Loucy (cell line): Measurements from ENCODE around the gene THOP1.

ENCODE experiments used
- H2AFZ ChIP-seq: fragments of 200-600 bp; sonication (generic); 2 replicates; pipeline ENCODE4 v1.6.0; 2016; ENCODE audit warnings: antibody characterized with exemption, mild to moderate bottlenecking, low read length, moderate library complexity
- H3F3A ChIP-seq: fragments of 200-600 bp; 2 replicates; pipeline ENCODE4 v1.6.0; 2016; ENCODE audit warnings: antibody characterized with exemption, low read depth, mild to moderate bottlenecking
- H3K27me3 ChIP-seq: fragments of 200-600 bp; sonication (generic); 2 replicates; pipeline ENCODE4 v1.6.1; 2014; ENCODE audit warnings: low read length, mild to moderate bottlenecking; ENCODE audit not compliant: insufficient read depth, poor library complexity, severe bottlenecking
- H3K36me3 ChIP-seq: fragments of 200-600 bp; sonication (generic); 2 replicates; pipeline ENCODE4 v1.6.1; 2016; ENCODE audit warnings: low read length; ENCODE audit not compliant: insufficient read depth
- H3K4me1 ChIP-seq: fragments of 200-600 bp; sonication (generic); 2 replicates; pipeline ENCODE4 v1.5.1; 2014; ENCODE audit warnings: low read length, mild to moderate bottlenecking; ENCODE audit not compliant: insufficient read depth, poor library complexity, severe bottlenecking
- H3K4me2 ChIP-seq: fragments of 200-600 bp; sonication (generic); 2 replicates; pipeline ENCODE4 v1.6.0; 2014; ENCODE audit warnings: antibody characterized with exemption, low read length, low read depth, mild to moderate bottlenecking; ENCODE audit not compliant: poor library complexity, severe bottlenecking
- H3K4me3 ChIP-seq: fragments of 200-600 bp; sonication (generic); 2 replicates; pipeline ENCODE4 v1.5.1; 2014; ENCODE audit warnings: low read length, mild to moderate bottlenecking, mixed read lengths; ENCODE audit not compliant: poor library complexity, severe bottlenecking
- H3K79me2 ChIP-seq: fragments of 200-600 bp; sonication (generic); 2 replicates; pipeline ENCODE4 v1.6.1; 2014; ENCODE audit warnings: low read length; ENCODE audit not compliant: insufficient read depth
- H3K9ac ChIP-seq: fragments of 200-600 bp; sonication (generic); 2 replicates; pipeline ENCODE4 v1.6.0; 2014; ENCODE audit warnings: mild to moderate bottlenecking, low read depth, low read length, moderate library complexity; ENCODE audit not compliant: poor library complexity, severe bottlenecking
- H3K9me2 ChIP-seq: fragments of 200-600 bp; sonication (generic); replicated peaks from 2 replicates; pipeline ENCODE4 v1.6.1; 2016; ENCODE audit warnings: low read depth, low read length, mixed read lengths
- H3K9me3 ChIP-seq: fragments of 200-600 bp; sonication (generic); 2 replicates; pipeline ENCODE4 v1.6.1; 2014; ENCODE audit warnings: mild to moderate bottlenecking, antibody characterized with exemption, low read length, low read depth; ENCODE audit not compliant: insufficient read depth
- H4K20me1 ChIP-seq: fragments of 200-600 bp; sonication (generic); 2 replicates; pipeline ENCODE4 v1.6.0; 2014; ENCODE audit warnings: antibody characterized with exemption, low read length, mild to moderate bottlenecking; ENCODE audit not compliant: insufficient read depth, poor library complexity, severe bottlenecking
- EZH2phosphoT487 ChIP-seq: fragments of 200-600 bp; IDR thresholded peaks from 2 replicates; pipeline ENCODE4 v1.6.1; 2018; ENCODE audit warnings: antibody characterized with exemption, mild to moderate bottlenecking, moderate library complexity, borderline replicate concordance
- TF ChIP-seq, protein P1 (sequence below): fragments of 200-600 bp; sonication (generic); conservative IDR thresholded peaks from 2 replicates; pipeline ENCODE4 v1.5.1; 2014; ENCODE audit warnings: mild to moderate bottlenecking, antibody characterized with exemption, low read length

THOP1 gene

DNA sequence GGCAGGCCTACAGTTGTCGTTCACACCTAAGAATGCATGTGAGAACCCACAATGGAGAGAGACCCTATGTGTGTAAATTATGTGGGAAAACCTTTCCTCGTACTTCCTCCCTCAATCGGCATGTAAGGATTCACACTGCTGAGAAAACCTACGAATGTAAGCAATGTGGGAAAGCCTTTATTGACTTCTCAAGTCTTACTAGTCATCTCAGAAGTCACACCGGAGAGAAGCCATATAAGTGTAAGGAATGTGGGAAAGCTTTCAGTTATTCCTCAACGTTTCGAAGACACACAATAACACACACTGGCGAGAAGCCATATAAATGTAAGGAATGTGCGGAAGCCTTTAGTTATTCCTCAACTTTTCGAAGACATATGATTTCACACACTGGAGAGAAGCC, 67.3 kb downstream of the THOP1 start:
- H3K9me2 ChIP-seq: no peaks in the 10 kb centered on the region
- H3K4me3 ChIP-seq: no peak overlapping the region
- H3K9me3 ChIP-seq: peaks cover 24% of the 10 kb centered on the region; the same call in 1 of the 2 replicates
- no peak overlapping the region for H3K9ac ChIP-seq
- H3K4me1 ChIP-seq: peaks cover 15% of the 10 kb centered on the region
- no peak overlapping the region for H3K4me2 ChIP-seq
- TF ChIP-seq EZH2phosphoT487: no peak
- TF ChIP-seq, protein P1, sequence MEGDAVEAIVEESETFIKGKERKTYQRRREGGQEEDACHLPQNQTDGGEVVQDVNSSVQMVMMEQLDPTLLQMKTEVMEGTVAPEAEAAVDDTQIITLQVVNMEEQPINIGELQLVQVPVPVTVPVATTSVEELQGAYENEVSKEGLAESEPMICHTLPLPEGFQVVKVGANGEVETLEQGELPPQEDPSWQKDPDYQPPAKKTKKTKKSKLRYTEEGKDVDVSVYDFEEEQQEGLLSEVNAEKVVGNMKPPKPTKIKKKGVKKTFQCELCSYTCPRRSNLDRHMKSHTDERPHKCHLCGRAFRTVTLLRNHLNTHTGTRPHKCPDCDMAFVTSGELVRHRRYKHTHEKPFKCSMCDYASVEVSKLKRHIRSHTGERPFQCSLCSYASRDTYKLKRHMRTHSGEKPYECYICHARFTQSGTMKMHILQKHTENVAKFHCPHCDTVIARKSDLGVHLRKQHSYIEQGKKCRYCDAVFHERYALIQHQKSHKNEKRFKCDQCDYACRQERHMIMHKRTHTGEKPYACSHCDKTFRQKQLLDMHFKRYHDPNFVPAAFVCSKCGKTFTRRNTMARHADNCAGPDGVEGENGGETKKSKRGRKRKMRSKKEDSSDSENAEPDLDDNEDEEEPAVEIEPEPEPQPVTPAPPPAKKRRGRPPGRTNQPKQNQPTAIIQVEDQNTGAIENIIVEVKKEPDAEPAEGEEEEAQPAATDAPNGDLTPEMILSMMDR: no peak
- H2AFZ ChIP-seq: no peak overlapping the region
- H3F3A ChIP-seq: no peaks in the 10 kb centered on the region
- H3K79me2 ChIP-seq: 0 out of 2 replicates have a peak, but pooled peaks cover 3% of the 10 kb centered on the region
- H3K36me3 ChIP-seq: peaks cover 29% of the 10 kb centered on the region
- H4K20me1 ChIP-seq: no peaks in the 10 kb centered on the region
- no peaks in the 10 kb centered on the region for H3K27me3 ChIP-seq

DNA sequence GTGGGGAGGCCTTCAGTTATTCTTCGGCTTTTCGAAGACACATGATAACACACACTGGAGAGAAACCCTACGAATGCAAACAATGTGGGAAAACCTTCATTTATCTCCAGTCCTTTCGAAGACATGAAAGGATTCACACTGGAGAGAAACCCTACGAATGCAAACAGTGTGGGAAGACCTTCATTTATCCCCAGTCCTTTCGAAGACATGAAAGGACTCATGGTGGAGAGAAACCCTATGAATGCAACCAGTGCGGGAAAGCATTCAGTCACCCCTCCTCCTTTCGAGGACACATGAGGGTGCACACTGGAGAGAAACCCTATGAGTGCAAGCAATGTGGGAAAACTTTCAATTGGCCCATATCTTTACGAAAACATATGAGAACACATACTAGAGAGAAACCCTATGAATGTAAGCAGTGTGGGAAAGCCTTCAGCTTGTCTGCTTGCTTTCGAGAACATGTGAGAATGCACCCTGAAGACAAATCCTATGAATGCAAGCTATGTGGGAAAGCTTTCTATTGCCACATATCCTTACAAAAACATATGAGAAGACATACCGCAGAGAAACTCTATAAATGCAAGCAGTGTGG, 67.8 kb downstream of the THOP1 start:
- no peaks in the 10 kb centered on the region for H3K27me3 ChIP-seq
- no peak overlapping the region for H2AFZ ChIP-seq
- no peaks in the 10 kb centered on the region for H3K9me2 ChIP-seq
- peaks cover 15% of the 10 kb centered on the region for H3K4me1 ChIP-seq
- peaks cover 24% of the 10 kb centered on the region; the same call in 1 of the 2 replicates for H3K9me3 ChIP-seq
- H3K36me3 ChIP-seq: peaks cover 29% of the 10 kb centered on the region
- no peak overlapping the region for H3K9ac ChIP-seq
- no peak overlapping the region for H3K4me3 ChIP-seq
- H3F3A ChIP-seq: no peaks in the 10 kb centered on the region
- TF ChIP-seq, protein P1: no peak
- no peak for TF ChIP-seq EZH2phosphoT487
- no peaks in the 10 kb centered on the region for H3K79me2 ChIP-seq
- no peak overlapping the region for H3K4me2 ChIP-seq
- no peaks in the 10 kb centered on the region for H4K20me1 ChIP-seq

DNA sequence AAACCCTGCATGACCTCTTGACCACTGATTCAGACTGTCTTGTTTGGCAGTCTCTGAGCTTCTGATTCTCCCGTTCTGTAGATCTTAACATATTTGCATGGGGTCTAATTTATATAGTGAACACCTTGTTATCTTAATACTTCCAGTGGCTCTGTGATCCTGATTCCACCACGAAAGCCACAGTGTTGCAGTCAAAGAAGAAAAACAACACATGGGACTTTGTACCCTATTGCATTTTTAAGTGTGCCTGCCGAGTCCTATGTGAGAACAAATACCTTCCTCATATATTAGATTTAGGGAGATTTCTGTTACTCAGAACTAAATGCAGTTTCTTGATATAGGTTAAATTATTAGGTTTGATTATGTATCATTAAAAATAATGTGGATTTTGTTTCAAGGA, 69.5 kb downstream of the THOP1 start:
- Histone ChIP-seq H3K4me2 (no peak overlapping the region), H4K20me1 (no peaks in the 10 kb centered on the region), H3F3A (no peaks in the 10 kb centered on the region), H3K9ac (no peak overlapping the region), H3K4me1 (peaks cover 13% of the 10 kb centered on the region), H3K4me3 (no peak overlapping the region), H3K27me3 (no peaks in the 10 kb centered on the region), H3K9me2 (no peaks in the 10 kb centered on the region), H3K79me2 (no peaks in the 10 kb centered on the region), H3K36me3 (peaks cover 29% of the 10 kb centered on the region), H2AFZ (no peak overlapping the region), H3K9me3 (peaks cover 24% of the 10 kb centered on the region; the same call in 1 of the 2 replicates)
- TF ChIP-seq, protein P1: no peak
- TF ChIP-seq EZH2phosphoT487: no peak
